ENCODE data around the gene PTX4. TPM values are rescaled to one million over a fixed set of nuclear protein-coding genes. Genes with fewer than 3 reads are reported as not detected.
A peak's percentile ranks its signal among the peaks of the same experiment; 100 is the strongest.

The PTX4 gene
- total RNA-seq, 1 donor from 2014 or later: not detected

GRCh38 chr16:1501630-1502029 is 12.9 kb upstream of the PTX4 start:
- Histone ChIP-seq H3K9me3 (no peaks in the 10 kb centered on the region), H3K27me3 (ENCODE audit: low read depth) (no peaks in the 10 kb centered on the region), H3K4me1 (no peaks in the 10 kb centered on the region), H3K36me3 (peaks cover 80% of the 10 kb centered on the region), H3K4me3 (no peak overlapping the region), H3K27ac (no peak overlapping the region)
- intact Hi-C loops (cut with DNase I): no loop called here
- ATAC-seq: no peak
- TF ChIP-seq, protein P1, sequence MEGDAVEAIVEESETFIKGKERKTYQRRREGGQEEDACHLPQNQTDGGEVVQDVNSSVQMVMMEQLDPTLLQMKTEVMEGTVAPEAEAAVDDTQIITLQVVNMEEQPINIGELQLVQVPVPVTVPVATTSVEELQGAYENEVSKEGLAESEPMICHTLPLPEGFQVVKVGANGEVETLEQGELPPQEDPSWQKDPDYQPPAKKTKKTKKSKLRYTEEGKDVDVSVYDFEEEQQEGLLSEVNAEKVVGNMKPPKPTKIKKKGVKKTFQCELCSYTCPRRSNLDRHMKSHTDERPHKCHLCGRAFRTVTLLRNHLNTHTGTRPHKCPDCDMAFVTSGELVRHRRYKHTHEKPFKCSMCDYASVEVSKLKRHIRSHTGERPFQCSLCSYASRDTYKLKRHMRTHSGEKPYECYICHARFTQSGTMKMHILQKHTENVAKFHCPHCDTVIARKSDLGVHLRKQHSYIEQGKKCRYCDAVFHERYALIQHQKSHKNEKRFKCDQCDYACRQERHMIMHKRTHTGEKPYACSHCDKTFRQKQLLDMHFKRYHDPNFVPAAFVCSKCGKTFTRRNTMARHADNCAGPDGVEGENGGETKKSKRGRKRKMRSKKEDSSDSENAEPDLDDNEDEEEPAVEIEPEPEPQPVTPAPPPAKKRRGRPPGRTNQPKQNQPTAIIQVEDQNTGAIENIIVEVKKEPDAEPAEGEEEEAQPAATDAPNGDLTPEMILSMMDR (IDR thresholded peaks at IDR 0.05): no peak
- DNase-seq: no peak

GRCh38 chr16:1500465-1501150 is 11.9 kb upstream of the PTX4 start:
- Histone ChIP-seq H3K4me1 (no peaks in the 10 kb centered on the region), H3K27me3 (ENCODE audit: low read depth) (no peaks in the 10 kb centered on the region), H3K4me3 (no peak overlapping the region), H3K36me3 (peaks cover 83% of the 10 kb centered on the region), H3K27ac (no peak overlapping the region), H3K9me3 (no peaks in the 10 kb centered on the region)
- TF ChIP-seq, protein P1 (IDR thresholded peaks at IDR 0.05): no peak
- DNase-seq: peak; percentile 31
- intact Hi-C loops (cut with DNase I): no loop called here
- no peak for ATAC-seq

- peaks cover 90% of the 10 kb centered on the region for H3K36me3 ChIP-seq
- peak; percentile 42 for DNase-seq
- H3K27me3 ChIP-seq (ENCODE audit: low read depth): no peaks in the 10 kb centered on the region
Measured at GRCh38 chr16:1499756-1500464, 11.2 kb upstream of the PTX4 start.

DNA sequence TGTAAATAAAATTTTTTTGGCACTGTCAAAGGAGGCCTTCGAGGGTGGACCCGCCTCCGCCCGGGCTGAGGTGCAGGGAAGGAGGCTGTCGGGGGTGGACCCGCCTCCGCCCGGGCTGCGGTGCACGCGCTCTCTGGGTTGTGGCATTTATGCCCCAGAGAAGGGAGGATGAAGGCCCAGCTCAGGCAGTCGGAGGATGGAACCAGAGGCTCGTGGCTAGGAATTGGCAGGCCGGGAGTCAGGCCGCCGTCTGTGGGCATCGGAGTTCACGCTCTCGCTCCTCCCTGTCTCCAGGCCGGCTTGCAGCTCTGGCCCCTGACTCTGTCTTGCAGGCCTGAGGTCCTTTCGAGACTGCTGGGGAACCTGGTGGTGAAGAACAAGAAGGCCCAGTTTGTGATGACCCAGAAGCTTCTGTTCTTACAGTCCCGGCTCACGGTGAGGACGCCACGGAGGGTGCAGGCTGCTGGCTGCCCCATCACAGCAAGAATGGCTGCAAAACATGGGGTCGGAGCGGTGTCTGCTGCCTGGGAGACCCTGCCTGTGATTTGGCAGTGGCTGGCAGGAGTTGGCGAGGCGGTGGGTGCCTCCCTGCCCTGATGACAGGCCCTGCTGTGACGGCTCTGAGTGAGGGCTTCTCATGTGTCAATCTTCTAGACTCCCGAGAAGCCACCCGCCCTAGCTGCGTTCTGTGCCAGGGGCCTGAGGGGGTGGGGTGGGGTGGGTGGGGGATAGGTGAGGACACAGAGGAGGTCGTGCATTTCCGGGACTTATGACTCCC is 10.3 kb upstream of the PTX4 start:
- Histone ChIP-seq H3K36me3 (peaks cover 90% of the 10 kb centered on the region), H3K27me3 (ENCODE audit: low read depth) (no peaks in the 10 kb centered on the region), H3K27ac (no peak overlapping the region), H3K4me1 (peaks cover 7% of the 10 kb centered on the region), H3K4me3 (no peak overlapping the region), H3K9me3 (no peaks in the 10 kb centered on the region)
- peak; percentile 31 for DNase-seq
- ATAC-seq: no peak
- TF ChIP-seq, protein P1 (IDR thresholded peaks at IDR 0.05): no peak
- intact Hi-C loops (cut with DNase I): no loop called here

More at GRCh38 chr16:1499756-1500464, 11.2 kb upstream of the PTX4 start:
- Histone ChIP-seq H3K9me3 (no peaks in the 10 kb centered on the region), H3K4me3 (no peak overlapping the region), H3K27ac (no peak overlapping the region), H3K4me1 (no peaks in the 10 kb centered on the region)
- intact Hi-C loops (cut with DNase I): no loop called here
- ATAC-seq: no peak
- TF ChIP-seq, protein P1 (IDR thresholded peaks at IDR 0.05): no peak

GRCh38 chr16:1497014-1497598 is 8.4 kb upstream of the PTX4 start:
- intact Hi-C loops (cut with DNase I): no loop called here
- DNase-seq (peak; percentile 36), ATAC-seq (no peak)
- no peaks in the 10 kb centered on the region for H3K9me3 ChIP-seq
- peaks cover 71% of the 10 kb centered on the region for H3K36me3 ChIP-seq
- H3K4me3 ChIP-seq: no peak overlapping the region
- TF ChIP-seq, protein P1 (IDR thresholded peaks at IDR 0.05): no peak
- H3K4me1 ChIP-seq: peaks cover 21% of the 10 kb centered on the region
- H3K27me3 ChIP-seq (ENCODE audit: low read depth): no peaks in the 10 kb centered on the region
- no peak overlapping the region for H3K27ac ChIP-seq

Data from lower lobe of right lung (tissue), 2 donors.